ENCODE data around the gene FAAP20.

Gene FAAP20

DNA sequence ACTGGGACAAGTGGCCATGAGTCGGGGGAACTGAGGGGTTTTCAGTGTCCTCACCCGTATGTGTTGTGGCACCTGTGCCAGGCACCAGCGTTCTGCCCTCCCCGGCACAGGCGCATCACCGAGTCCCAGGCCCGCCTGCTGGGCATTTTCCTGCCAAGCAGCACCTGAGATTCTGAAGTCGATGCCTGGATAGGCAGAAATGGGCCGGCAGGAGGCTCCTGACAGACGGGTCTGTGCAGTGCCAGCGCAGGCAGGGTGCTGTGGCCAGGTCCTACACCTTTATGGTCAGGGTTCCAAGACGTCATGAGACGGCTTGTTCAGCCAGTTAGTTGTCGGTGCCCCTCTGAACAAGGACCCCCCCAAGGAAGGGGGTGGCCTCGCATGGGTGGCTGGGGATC, 10.6 kb downstream of the FAAP20 start:
- no peaks in the 10 kb centered on the region for H3K27me3 ChIP-seq (ENCODE audit: control insufficient read depth, insufficient read depth, low read length)
- DNase-seq (ENCODE audit: low read depth, low spot score), result no peak
- no CpG with 5 or more reads among the region's 15 CpGs for WGBS (ENCODE audit: insufficient coverage, insufficient read length)
- H3K4me3 ChIP-seq (ENCODE audit: low read length), result no peak overlapping the region
- H3K4me1 ChIP-seq (ENCODE audit: control insufficient read depth, insufficient read depth, low read length), result no peaks in the 10 kb centered on the region
- no peaks in the 10 kb centered on the region for H3K9me3 ChIP-seq (ENCODE audit: control insufficient read depth, insufficient read depth, low read length)
- no peak overlapping the region for H3K27ac ChIP-seq (ENCODE audit: low read length)
- peaks cover 10% of the 10 kb centered on the region for H3K36me3 ChIP-seq (ENCODE audit: control insufficient read depth, insufficient read depth, low read length)

DNA sequence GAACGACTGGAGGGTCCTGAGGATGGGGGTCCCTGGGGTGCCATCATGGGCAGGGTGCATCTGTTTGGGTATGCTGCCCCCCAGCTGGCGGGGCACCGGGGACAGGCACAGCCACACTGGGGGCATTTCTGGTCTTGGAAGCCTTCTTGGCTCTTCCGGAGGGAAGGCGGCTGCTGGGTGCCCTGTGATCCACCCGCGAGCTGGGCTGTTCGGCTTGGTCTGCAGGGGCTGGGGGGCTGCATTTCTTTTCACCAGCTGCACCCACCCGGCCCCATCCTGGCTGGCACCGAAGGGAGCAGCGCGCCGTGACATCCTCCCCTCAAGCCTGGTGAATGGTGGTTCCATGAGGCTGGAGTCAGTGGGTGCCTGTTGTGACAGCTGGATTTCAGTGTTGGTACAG, 12.2 kb downstream of the FAAP20 start:
- Histone ChIP-seq H3K27ac (ENCODE audit: low read length) (no peak overlapping the region), H3K4me1 (ENCODE audit: control insufficient read depth, insufficient read depth, low read length) (no peaks in the 10 kb centered on the region), H3K36me3 (ENCODE audit: control insufficient read depth, insufficient read depth, low read length) (peaks cover 13% of the 10 kb centered on the region), H3K4me3 (ENCODE audit: low read length) (no peak overlapping the region), H3K9me3 (ENCODE audit: control insufficient read depth, insufficient read depth, low read length) (no peaks in the 10 kb centered on the region), H3K27me3 (ENCODE audit: control insufficient read depth, insufficient read depth, low read length) (no peaks in the 10 kb centered on the region)
- no peak for DNase-seq (ENCODE audit: low read depth, low spot score)
- WGBS (ENCODE audit: insufficient coverage, insufficient read length), result no CpG with 5 or more reads among the region's 13 CpGs

DNA sequence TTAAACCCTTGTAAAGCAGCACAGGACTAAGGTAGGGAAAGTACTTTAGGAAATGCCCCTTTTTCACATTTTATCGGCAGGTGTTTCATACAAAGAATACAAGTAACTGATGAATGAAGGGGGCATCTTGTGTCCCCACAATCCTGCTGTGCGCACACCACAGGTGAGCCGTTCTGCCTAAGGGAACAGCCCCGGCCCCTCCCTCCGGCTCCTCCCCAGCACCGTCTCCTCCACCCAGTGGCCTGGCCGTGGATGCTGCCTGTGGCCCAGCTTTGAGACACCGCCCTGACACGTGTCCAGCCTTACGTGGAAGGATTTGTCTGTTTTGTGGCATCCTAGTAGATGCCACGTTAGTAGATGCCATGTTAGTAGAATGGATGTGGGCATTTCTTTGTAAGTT, 12.8 kb downstream of the FAAP20 start:
- no peak overlapping the region for H3K4me3 ChIP-seq (ENCODE audit: low read length)
- no peak overlapping the region for H3K27ac ChIP-seq (ENCODE audit: low read length)
- no peaks in the 10 kb centered on the region for H3K4me1 ChIP-seq (ENCODE audit: control insufficient read depth, insufficient read depth, low read length)
- DNase-seq (ENCODE audit: low read depth, low spot score), result no peak
- no peaks in the 10 kb centered on the region for H3K27me3 ChIP-seq (ENCODE audit: control insufficient read depth, insufficient read depth, low read length)
- H3K36me3 ChIP-seq (ENCODE audit: control insufficient read depth, insufficient read depth, low read length), result peaks cover 13% of the 10 kb centered on the region
- no CpG with 5 or more reads among the region's 11 CpGs for WGBS (ENCODE audit: insufficient coverage, insufficient read length)
- H3K9me3 ChIP-seq (ENCODE audit: control insufficient read depth, insufficient read depth, low read length), result no peaks in the 10 kb centered on the region

DNA sequence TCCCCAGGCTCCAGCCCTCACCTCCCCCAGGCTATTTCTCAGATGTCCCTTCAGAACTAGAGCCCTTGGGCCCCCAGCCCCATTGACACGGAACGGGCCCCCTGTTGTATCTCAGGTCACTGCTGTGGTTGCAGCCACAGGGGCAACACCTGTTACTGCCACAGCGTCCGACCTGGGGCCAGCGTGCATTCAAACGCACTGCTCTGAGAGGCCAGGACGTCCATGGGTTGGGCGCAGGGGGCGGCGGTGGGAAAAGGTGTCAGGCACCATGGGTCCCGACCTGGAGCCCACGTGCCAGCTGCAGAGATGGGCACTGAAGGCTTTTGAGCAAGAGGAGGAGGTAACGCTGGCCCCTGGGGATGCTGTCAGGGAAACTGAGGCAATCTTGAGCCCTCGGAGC, 13.3 kb downstream of the FAAP20 start:
- H3K9me3 ChIP-seq (ENCODE audit: control insufficient read depth, insufficient read depth, low read length), result no peaks in the 10 kb centered on the region
- H3K36me3 ChIP-seq (ENCODE audit: control insufficient read depth, insufficient read depth, low read length), result peaks cover 13% of the 10 kb centered on the region
- H3K4me3 ChIP-seq (ENCODE audit: low read length), result no peak overlapping the region
- no peak for DNase-seq (ENCODE audit: low read depth, low spot score)
- no peak overlapping the region for H3K27ac ChIP-seq (ENCODE audit: low read length)
- no CpG with 5 or more reads among the region's 14 CpGs for WGBS (ENCODE audit: insufficient coverage, insufficient read length)
- H3K27me3 ChIP-seq (ENCODE audit: control insufficient read depth, insufficient read depth, low read length), result no peaks in the 10 kb centered on the region
- no peaks in the 10 kb centered on the region for H3K4me1 ChIP-seq (ENCODE audit: control insufficient read depth, insufficient read depth, low read length)

DNA sequence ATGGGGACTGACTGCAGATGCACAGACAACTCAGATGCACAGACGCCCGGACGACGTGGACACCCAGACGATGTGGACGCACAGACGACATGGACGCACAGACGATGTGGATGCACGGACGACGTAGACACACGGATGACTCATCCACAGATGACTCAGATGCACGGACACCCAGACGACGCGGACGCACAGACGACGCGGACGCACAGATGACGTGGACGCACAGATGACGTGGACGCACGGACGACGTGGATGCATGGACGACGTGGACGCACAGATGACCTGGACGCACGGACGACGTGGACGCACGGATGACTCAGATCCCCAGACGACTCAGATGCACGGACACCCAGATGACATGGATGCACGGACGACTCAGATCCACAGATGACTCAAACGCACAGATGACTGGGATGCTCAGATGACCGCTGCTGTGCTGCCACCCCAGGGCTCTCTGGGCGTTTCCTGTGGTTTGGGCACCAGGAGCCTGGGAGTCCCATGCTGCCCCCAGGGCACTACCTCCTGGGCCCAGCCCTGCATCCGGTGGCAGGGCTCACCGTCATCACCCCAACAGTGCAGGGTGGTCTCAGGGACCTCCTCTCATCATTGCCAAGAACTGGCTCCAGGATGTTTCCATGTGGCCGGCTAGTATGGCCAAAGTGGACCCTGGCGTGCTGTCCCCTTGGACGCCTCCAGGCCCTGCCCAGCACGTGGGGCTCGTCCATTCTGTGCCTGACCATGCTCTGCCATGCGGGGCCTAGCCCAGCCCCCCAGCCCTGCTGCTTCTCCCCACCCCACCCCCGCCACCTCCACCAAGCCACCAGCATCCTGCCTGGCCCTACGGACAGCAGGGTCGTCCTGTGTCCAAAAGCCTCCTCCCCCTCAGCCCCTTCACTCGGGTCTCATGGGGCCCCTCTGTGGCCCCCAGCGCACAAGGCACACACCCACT, 14.0 kb downstream of the FAAP20 start:
- no peak overlapping the region for H3K27ac ChIP-seq (ENCODE audit: low read length)
- no peaks in the 10 kb centered on the region for H3K27me3 ChIP-seq (ENCODE audit: control insufficient read depth, insufficient read depth, low read length)
- WGBS (ENCODE audit: insufficient coverage, insufficient read length), result no CpG with 5 or more reads among the region's 58 CpGs
- H3K36me3 ChIP-seq (ENCODE audit: control insufficient read depth, insufficient read depth, low read length), result peaks cover 18% of the 10 kb centered on the region
- H3K4me3 ChIP-seq (ENCODE audit: low read length), result no peak overlapping the region
- no peaks in the 10 kb centered on the region for H3K9me3 ChIP-seq (ENCODE audit: control insufficient read depth, insufficient read depth, low read length)
- DNase-seq (ENCODE audit: low read depth, low spot score), result no peak
- no peaks in the 10 kb centered on the region; the same call in 1 of the 2 replicates for H3K4me1 ChIP-seq (ENCODE audit: control insufficient read depth, insufficient read depth, low read length)

DNA sequence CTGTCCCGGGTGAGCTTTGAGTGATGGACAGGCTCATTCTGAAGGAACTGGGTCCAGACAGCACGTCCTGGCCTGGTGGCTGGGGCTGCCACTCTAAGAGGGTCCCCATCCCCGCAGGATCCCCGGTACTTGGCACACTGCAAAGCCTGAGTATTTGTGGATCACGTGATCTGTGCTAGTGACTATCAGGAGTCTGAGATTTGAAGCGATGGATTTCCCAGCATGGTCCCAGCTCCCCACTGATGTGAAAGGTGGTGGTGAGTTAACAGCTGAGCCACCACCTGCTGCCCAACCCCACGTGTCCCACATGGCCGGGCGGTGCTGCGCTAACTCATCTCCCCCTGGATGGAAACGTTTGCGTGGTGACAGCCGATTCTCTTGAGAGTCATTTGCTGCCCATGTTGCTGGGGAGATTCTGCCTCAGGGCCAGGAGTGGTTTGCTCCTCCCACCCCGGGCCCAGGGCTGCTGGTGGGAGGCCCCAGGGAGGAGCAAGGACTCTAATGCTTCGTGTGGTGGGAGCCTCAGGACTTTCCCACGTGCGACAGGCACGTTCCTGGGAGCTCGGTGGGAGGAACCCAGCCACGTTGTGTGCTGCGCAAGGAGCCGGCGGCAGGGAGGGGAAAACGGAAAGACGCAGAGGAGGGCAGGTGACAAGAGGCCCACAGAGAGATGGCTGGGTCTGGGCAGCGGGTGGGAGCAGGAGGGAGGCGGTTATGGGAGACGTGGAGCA, 15.1 kb downstream of the FAAP20 start:
- no peak overlapping the region for H3K27ac ChIP-seq (ENCODE audit: low read length)
- H3K4me1 ChIP-seq (ENCODE audit: control insufficient read depth, insufficient read depth, low read length), result no peaks in the 10 kb centered on the region; the same call in 1 of the 2 replicates
- H3K9me3 ChIP-seq (ENCODE audit: control insufficient read depth, insufficient read depth, low read length), result no peaks in the 10 kb centered on the region
- WGBS (ENCODE audit: insufficient coverage, insufficient read length), result no CpG with 5 or more reads among the region's 28 CpGs
- no peak for DNase-seq (ENCODE audit: low read depth, low spot score)
- H3K4me3 ChIP-seq (ENCODE audit: low read length), result no peak overlapping the region
- H3K27me3 ChIP-seq (ENCODE audit: control insufficient read depth, insufficient read depth, low read length), result no peaks in the 10 kb centered on the region
- H3K36me3 ChIP-seq (ENCODE audit: control insufficient read depth, insufficient read depth, low read length), result peaks cover 14% of the 10 kb centered on the region

DNA sequence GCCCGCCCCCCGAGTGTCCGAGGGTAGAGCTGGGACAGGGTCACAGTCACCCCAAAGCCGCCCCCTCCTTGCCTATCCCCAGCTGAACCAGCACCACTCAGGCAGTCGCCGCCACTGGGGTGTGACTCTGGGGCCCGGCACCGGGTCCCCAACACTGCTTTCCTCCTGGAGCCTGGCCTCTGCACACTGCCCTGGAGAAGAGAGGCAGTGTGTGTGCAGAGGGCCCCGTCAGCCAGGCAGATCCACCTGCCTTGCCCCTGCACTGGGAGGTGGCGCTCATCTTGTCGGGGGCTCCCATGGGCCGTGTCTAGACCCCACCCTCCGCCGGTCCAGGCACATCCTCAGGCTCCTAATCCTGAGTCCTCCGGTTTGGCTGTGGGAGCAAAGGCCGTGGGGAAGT, 15.7 kb downstream of the FAAP20 start:
- H3K27ac ChIP-seq (ENCODE audit: low read length), result no peak overlapping the region
- no peak overlapping the region for H3K4me3 ChIP-seq (ENCODE audit: low read length)
- WGBS (ENCODE audit: insufficient coverage, insufficient read length), result no CpG with 5 or more reads among the region's 16 CpGs
- peaks cover 14% of the 10 kb centered on the region for H3K36me3 ChIP-seq (ENCODE audit: control insufficient read depth, insufficient read depth, low read length)
- no peak for DNase-seq (ENCODE audit: low read depth, low spot score)
- H3K27me3 ChIP-seq (ENCODE audit: control insufficient read depth, insufficient read depth, low read length), result no peaks in the 10 kb centered on the region
- no peaks in the 10 kb centered on the region for H3K9me3 ChIP-seq (ENCODE audit: control insufficient read depth, insufficient read depth, low read length)
- no peaks in the 10 kb centered on the region; the same call in 1 of the 2 replicates for H3K4me1 ChIP-seq (ENCODE audit: control insufficient read depth, insufficient read depth, low read length)

DNA sequence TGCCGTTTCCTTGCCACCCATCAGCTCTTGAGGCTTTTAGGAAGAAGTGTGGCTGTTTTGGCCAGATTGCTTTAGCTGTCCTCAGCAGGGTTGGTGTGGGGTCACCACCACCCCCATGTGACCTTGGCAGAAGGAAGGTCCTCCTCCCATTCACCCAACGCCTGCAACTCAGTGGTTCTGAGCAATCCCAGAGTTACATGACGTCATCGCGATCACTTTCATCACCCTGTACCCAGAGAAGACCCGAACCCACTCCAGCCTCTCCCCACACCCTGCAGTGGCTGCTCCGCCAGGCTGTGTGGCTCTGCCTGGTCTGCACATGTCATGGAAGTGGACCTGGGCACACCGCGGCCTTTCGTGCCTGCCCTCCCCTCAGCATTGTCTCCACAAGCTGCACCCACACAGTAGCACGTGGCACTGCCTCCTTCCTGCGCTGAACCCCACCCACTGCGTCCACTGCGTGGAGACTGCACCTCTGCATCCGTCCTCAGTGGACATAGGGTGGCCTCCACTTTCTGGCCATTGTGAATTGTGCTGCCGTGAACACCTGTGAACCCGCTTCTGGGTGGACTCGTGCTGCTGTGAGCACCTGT, 16.5 kb downstream of the FAAP20 start:
- Histone ChIP-seq H3K4me3 (ENCODE audit: low read length) (no peak overlapping the region), H3K36me3 (ENCODE audit: control insufficient read depth, insufficient read depth, low read length) (peaks cover 14% of the 10 kb centered on the region), H3K27ac (ENCODE audit: low read length) (no peak overlapping the region), H3K4me1 (ENCODE audit: control insufficient read depth, insufficient read depth, low read length) (no peaks in the 10 kb centered on the region; the same call in 1 of the 2 replicates), H3K27me3 (ENCODE audit: control insufficient read depth, insufficient read depth, low read length) (no peaks in the 10 kb centered on the region), H3K9me3 (ENCODE audit: control insufficient read depth, insufficient read depth, low read length) (no peaks in the 10 kb centered on the region)
- no CpG with 5 or more reads among the region's 18 CpGs for WGBS (ENCODE audit: insufficient coverage, insufficient read length)
- DNase-seq (ENCODE audit: low read depth, low spot score), result no peak

DNA sequence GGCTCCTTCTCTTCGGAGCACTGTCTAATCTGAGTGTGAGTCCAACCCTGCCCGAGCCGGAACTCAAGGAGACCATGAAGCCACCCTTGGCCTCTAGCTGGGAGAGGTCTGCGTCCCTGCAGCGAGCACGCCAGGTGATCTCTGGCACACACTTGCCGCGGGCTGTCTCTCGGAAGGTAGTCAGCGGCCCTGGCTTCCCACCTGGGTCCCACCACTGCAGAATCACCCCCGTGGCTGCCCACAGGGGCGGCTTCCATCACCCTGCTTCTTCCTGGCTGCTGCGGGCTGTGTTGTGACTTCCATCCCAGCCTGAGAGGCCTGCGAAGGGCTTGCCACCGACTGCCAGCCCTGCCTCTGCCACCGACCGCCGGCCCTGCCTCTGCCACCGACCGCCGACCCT, 17.0 kb downstream of the FAAP20 start:
- WGBS (ENCODE audit: insufficient coverage, insufficient read length), result no CpG with 5 or more reads among the region's 21 CpGs
- Histone ChIP-seq H3K27me3 (ENCODE audit: control insufficient read depth, insufficient read depth, low read length) (no peaks in the 10 kb centered on the region), H3K27ac (ENCODE audit: low read length) (no peak overlapping the region), H3K4me3 (ENCODE audit: low read length) (no peak overlapping the region), H3K4me1 (ENCODE audit: control insufficient read depth, insufficient read depth, low read length) (no peaks in the 10 kb centered on the region; the same call in 1 of the 2 replicates), H3K9me3 (ENCODE audit: control insufficient read depth, insufficient read depth, low read length) (no peaks in the 10 kb centered on the region), H3K36me3 (ENCODE audit: control insufficient read depth, insufficient read depth, low read length) (peaks cover 18% of the 10 kb centered on the region)
- no peak for DNase-seq (ENCODE audit: low read depth, low spot score)

DNA sequence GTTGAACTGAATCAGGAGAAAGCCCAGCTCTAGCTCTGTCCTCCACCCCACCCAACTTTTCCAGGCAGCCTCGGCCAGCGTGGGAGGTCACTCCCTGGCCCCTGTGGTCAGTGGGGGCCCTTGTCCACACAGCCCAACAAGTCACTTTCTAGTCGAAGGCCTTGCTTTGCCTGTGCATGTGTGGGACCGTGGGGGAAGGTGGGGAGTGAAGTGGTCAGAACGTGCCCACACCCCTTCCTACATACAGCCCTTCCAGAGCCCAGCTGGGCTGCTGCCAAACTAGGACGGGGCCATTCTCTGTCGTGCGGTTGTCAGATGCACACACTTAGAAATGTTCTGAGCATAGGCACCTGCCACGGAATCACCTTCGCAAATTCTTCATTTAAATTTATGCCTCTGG, 18.0 kb downstream of the FAAP20 start:
- no peaks in the 10 kb centered on the region for H3K9me3 ChIP-seq (ENCODE audit: control insufficient read depth, insufficient read depth, low read length)
- H3K27ac ChIP-seq (ENCODE audit: low read length), result no peak overlapping the region
- no peak for DNase-seq (ENCODE audit: low read depth, low spot score)
- no CpG with 5 or more reads among the region's 10 CpGs for WGBS (ENCODE audit: insufficient coverage, insufficient read length)
- peaks cover 21% of the 10 kb centered on the region for H3K36me3 ChIP-seq (ENCODE audit: control insufficient read depth, insufficient read depth, low read length)
- H3K27me3 ChIP-seq (ENCODE audit: control insufficient read depth, insufficient read depth, low read length), result no peaks in the 10 kb centered on the region
- H3K4me3 ChIP-seq (ENCODE audit: low read length), result no peak overlapping the region
- no peaks in the 10 kb centered on the region; the same call in 1 of the 2 replicates for H3K4me1 ChIP-seq (ENCODE audit: control insufficient read depth, insufficient read depth, low read length)

Data from iPS DF 6.9 (cell line).